ENCODE results near the gene LEMD3. TPM values are rescaled to one million over a fixed set of nuclear protein-coding genes. Genes with fewer than 3 reads are reported as not detected.

The LEMD3 gene
- total and polyA plus RNA-seq, 2 experiments from 2014 or later = 15.4 to 56.7 TPM

- Histone ChIP-seq H3K4me2 (no peak overlapping the region), H3K27ac (ENCODE audit: low read depth) (no peak overlapping the region), H3K4me3 (no peak overlapping the region), H4K20me1 (replicated peaks; ENCODE audit: insufficient read depth) (no peaks in the 10 kb centered on the region), H3K27me3 (ENCODE audit: insufficient read depth) (no peaks in the 10 kb centered on the region), H3K9me2 (ENCODE audit: insufficient read depth) (no peaks in the 10 kb centered on the region), H2AFZ (no peak overlapping the region), H3K4me1 (ENCODE audit: insufficient read depth) (no peaks in the 10 kb centered on the region), H3K79me2 (replicated peaks; ENCODE audit: insufficient read depth) (no peaks in the 10 kb centered on the region), H3K36me3 (ENCODE audit: insufficient read depth) (no peaks in the 10 kb centered on the region), H3F3A (replicated peaks; ENCODE audit: low read depth) (no peaks in the 10 kb centered on the region)
- Mint-ChIP-seq H3K27ac (no peak overlapping the region), H3K9me3 (no peaks in the 10 kb centered on the region), H3K4me3 (no peak overlapping the region), H3K36me3 (ENCODE audit: low read depth) (no peaks in the 10 kb centered on the region), H3K4me1 (peaks cover 3% of the 10 kb centered on the region; the same call in 2 of the 3 replicates), H3K27me3 (ENCODE audit: insufficient read depth, low read depth, poor library complexity) (no peaks in the 10 kb centered on the region)
- no peak for ATAC-seq
- no peak for DNase-seq (ENCODE audit: low spot score)
- no peak for TF ChIP-seq CREB1 (CRISPR knock-in tag; IDR thresholded peaks at IDR 0.05; ENCODE audit: low read depth)
- no peak for TF ChIP-seq STAT1 (IDR thresholded peaks at IDR 0.05; ENCODE audit: unreplicated experiment)
- TF ChIP-seq ZNF114 (CRISPR knock-in tag; IDR thresholded peaks at IDR 0.05) = no peak
- no peak for TF ChIP-seq EZH2 (IDR thresholded peaks at IDR 0.05; ENCODE audit: low read depth, unreplicated experiment)
- TF ChIP-seq NANOG (IDR thresholded peaks at IDR 0.05; ENCODE audit: borderline replicate concordance) = no peak
- no peak for TF ChIP-seq ZNF462 (CRISPR knock-in tag; IDR thresholded peaks at IDR 0.05)
- no peak for TF ChIP-seq EZH2phosphoT487 (IDR thresholded peaks at IDR 0.05; ENCODE audit: unreplicated experiment)
- TF ChIP-seq JUNB (IDR thresholded peaks at IDR 0.05; ENCODE audit: unreplicated experiment) = no peak
- no peak for TF ChIP-seq CTCF (conservative IDR thresholded peaks at IDR 0.05; ENCODE audit: low read depth in 2 of 2)
These were observed 88.6 kb downstream of the LEMD3 start for GRCh38 chr12:65257986-65258385.
